ENCODE measurements around the gene TNKS1BP1. TPM values are rescaled to one million over a fixed set of nuclear protein-coding genes. Genes with fewer than 3 reads are reported as not detected.
A peak's percentile ranks its signal among the peaks of the same experiment; 100 is the strongest.
"Not testable (repeated sequence)": the region's sequence is repeated elsewhere in the genome, so short reads cannot be mapped to it uniquely, and the experiment has no call there.

Gene TNKS1BP1
- 69.1 TPM for polyA plus RNA-seq (ENCODE audit: insufficient read length)
- long read RNA-seq, donor 1, full-length matches to known transcripts: 5 of 71 reads
- long read RNA-seq, donor 1, partial matches to known transcripts: 66 of 71 reads
- long read RNA-seq, donor 1, other reads (novel, unspliced or antisense): 0 of 71 reads
- long read RNA-seq, donor 2, partial matches to known transcripts: 43 of 45 reads
- long read RNA-seq, donor 2, other reads (novel, unspliced or antisense): 0 of 45 reads
- long read RNA-seq, donor 3, partial matches to known transcripts: 31 of 32 reads
- long read RNA-seq, donor 3, other reads (novel, unspliced or antisense): 0 of 32 reads
- long read RNA-seq, donor 4, partial matches to known transcripts: 0 of 2 reads
- long read RNA-seq, donor 4, other reads (novel, unspliced or antisense): 0 of 2 reads
- long read RNA-seq, donor 5, full-length matches to known transcripts: 4 of 26 reads
- long read RNA-seq, donor 5, partial matches to known transcripts: 22 of 26 reads
- long read RNA-seq, donor 5, other reads (novel, unspliced or antisense): 0 of 26 reads
- long read RNA-seq, donor 6, full-length matches to known transcripts: 2 of 35 reads
- long read RNA-seq, donor 6, partial matches to known transcripts: 33 of 35 reads
- long read RNA-seq, donor 6, other reads (novel, unspliced or antisense): 0 of 35 reads
- long read RNA-seq, donor 7, partial matches to known transcripts: 25 of 29 reads
- long read RNA-seq, donor 7, other reads (novel, unspliced or antisense): 0 of 29 reads
- long read RNA-seq, donor 8, partial matches to known transcripts: 10 of 10 reads
- long read RNA-seq, donor 8, other reads (novel, unspliced or antisense): 0 of 10 reads

DNA sequence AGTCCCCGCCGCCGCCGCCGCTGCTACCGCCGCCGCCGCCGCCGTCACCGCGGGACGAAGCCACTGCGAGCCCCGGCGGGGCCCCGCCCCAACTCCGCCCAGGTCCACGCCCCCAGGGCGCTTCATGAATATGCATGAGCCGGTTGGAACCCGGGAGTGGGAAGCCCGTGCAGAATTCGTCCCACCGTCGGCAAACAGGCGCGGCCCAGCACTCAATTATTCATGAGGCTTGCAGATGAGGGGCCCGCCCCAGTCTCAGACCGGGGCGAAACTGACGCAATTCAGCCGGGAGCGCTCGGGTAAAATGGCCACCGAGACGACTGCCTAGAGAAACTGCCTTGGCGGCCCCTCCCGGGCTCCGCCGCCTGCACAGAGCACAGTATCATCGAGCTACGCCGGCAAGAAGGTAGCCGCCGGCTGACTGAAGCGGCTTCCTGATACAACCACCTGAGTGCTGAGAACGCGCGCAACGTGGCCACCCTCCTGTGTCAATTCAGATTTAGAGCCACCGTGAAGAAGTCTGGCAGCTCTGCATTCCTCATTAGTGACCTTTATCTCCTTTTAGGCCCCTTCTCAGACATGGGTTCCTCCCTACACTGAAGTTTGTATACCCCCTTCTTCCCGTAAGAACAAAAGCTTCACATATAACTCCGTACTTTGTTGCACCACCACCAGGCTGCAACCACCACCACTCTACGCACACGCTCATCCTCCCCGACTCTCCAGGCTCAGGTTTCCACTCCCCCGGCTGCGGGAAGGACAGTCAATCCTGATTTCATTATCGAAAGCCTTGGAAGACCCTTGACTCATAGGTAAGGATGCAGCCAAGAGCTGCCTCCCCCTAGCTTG is at the start of gene TNKS1BP1:
Gene TNKS1BP1, minus strand, starts transcription at position 67 of the 849 bp plus-strand sequence. CDS start 3,067 bp downstream, outside the sequence.
- DNase-seq: peak; percentile 94

DNA sequence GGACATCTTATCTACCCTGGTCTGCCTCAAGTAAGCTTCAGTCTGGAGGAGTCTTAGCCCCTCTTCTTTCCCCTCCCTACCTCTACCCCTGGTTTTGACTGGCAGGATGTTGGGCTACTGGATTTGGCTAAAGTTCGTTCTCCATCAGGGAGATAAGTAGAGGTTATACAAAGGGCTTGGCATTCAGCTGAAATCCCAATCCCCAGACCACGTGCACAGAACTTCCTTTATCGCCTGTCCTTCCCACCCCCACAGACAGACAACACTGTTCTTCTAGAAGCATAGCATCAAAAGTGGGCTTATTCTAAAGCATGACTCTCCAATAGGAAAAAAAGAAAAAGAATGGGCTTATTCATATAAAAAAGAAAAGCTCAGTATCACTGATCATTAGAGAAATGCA is 48.4 kb upstream of the TNKS1BP1 start:
- DNase-seq: no peak

DNA sequence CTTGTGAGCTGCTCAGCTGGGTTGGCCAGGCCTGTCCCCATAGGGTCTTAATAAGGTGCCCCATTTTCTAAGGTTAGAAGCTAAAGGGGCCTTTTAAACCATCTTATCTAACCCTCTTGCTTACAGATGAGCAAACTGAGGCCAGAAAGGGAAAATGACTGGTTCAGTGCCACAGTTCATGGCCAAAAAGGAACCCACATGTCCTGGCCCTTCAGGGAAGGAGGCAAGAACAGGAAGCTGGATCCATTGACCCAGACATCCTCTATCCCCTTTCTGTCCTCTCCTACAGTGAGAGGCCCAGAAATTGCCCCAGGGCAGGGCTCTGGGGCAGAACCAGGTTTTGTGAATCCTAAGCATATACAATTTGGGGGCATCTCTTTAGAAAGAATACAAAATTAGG is 46.2 kb upstream of the TNKS1BP1 start:
- no peak for DNase-seq

GRCh38 chr11:57370251-57370650 is 45.5 kb upstream of the TNKS1BP1 start:
- no peak for DNase-seq

GRCh38 chr11:57368845-57369232 is 44.1 kb upstream of the TNKS1BP1 start:
- no peak for DNase-seq

- DNase-seq: no peak
These were observed 43.5 kb upstream of the TNKS1BP1 start for GRCh38 chr11:57368106-57368844.

- DNase-seq: no peak
These were observed 40.3 kb upstream of the TNKS1BP1 start for GRCh38 chr11:57364851-57365660.

DNA sequence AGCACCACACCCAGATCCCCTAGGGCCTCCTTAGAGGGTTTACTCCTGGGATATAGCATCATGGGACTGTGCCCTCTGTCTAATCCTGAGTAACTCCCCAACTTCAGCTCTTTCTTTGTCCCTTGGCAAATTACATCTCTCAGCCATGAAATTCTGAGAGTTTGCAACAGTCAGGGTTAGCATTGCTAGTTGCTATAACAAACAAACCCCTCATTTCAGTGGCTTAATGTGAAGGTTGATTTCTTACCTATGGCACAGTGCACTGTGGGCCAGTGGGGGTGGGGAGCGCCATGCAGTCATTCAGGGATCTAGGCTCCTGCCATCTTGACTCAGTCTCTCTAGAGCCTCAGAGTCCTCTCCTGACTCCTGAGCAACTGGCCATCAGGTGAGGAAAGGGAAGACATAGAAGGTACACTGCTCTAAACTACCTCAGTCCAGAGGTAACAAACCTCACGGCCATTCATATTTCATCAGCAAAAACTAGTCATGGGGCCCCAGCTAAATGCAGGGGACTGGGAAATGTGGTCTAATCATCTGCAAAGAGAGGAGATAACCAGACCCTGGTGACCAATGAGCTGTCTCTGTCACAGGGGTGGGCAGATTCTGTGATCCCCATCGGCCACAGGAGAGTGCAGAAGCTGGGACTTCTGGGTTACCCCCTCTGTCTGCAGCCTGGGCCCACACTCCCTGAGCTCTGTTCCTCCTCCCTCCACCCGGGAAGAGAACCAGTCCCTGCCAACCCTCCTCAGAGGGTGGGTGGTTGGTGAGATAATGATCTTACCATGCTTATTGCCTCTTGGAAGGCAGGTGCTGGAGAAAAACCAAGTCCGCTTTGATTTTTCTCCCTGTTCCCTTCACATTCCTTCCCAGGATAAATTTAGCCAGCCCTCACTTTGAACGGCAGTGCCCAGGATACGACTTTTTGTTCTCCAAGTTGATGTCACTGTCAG is 38.7 kb upstream of the TNKS1BP1 start:
- no peak for DNase-seq

GRCh38 chr11:57361926-57362325 is 37.2 kb upstream of the TNKS1BP1 start:
- DNase-seq: no peak

DNA sequence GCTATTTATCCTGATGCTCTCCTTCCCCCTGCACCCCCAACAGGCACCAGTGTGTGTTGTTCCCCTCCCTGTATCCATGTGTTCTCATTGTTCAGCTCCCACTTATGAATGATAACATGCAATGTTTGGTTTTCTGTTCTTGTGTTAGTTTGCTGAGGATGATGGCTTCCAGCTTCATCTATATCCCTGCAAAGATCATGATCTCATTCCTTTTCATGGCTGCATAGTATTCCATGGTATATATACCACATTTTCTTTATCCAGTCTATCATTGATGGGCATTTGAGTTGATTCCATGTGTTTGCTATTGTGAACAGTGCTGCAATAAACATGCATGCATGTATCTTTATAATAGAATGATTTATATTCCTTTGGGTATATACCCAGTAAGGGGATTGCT is 36.7 kb upstream of the TNKS1BP1 start:
- DNase-seq: not testable (repeated sequence)

GRCh38 chr11:57360991-57361390 is 36.2 kb upstream of the TNKS1BP1 start:
- no peak for DNase-seq

GRCh38 chr11:57359896-57360690 is 35.3 kb upstream of the TNKS1BP1 start:
- DNase-seq: no peak

GRCh38 chr11:57359396-57359795 is 34.6 kb upstream of the TNKS1BP1 start:
- no peak for DNase-seq

DNA sequence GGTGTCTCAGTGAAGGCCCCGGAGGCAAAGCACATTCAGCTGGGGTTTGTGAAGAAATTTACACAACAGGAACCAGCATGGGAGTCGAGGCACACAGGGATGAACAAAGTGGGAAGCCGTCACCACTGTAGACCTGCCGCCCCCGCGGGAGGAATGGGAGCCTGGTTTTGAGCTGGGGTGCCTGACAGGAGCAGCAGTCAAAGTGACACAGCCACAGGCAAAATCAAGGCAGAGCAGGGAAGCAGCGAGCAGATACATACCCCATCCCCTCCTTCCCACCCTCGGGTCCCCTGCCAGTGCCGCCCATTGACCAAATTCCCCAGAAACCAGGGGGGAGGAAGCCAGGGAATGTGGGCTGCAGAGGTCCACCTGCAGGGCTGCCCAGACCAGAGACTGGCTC is 34.2 kb upstream of the TNKS1BP1 start:
- DNase-seq: no peak

DNA sequence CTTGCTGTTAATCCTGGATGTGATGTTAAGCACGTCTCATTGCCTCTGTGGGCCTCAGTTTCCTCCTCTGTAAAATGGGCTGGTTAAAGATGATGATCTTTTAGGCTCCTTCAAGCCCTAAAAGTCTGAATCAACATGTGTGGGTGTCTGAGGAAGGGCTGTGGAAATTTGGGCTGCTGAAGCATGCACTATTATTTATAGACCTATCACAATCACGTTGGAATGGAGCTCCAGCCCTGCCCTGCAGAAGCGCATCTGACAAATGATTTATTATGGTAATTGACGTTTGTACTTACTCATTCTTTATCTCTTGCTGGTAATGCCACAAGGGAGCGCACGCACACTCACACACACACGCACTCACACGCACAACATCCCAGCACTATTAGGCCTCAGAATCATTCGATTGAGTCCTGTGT is 33.8 kb upstream of the TNKS1BP1 start:
- no peak for DNase-seq

GRCh38 chr11:57357856-57358255 is 33.1 kb upstream of the TNKS1BP1 start:
- no peak for DNase-seq

DNA sequence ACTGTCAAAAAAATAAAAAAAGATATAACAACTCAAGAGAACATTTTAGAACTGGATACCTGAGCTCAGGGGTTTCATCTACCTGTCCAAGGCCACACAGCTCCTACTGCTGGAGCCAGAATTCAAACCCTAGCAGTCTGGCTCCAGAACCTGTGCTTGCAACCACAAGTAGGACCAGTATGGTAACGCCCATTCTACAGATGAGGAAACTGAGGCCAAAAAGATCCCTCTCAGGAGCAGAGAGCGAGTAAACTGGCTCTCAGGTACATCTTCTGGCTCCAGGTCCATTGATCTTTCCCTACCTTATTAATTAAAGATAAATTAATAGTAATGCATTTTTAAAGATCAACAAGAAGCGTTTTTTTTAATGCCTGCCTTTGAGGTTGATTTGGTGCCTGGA is 32.6 kb upstream of the TNKS1BP1 start:
- DNase-seq: no peak

DNA sequence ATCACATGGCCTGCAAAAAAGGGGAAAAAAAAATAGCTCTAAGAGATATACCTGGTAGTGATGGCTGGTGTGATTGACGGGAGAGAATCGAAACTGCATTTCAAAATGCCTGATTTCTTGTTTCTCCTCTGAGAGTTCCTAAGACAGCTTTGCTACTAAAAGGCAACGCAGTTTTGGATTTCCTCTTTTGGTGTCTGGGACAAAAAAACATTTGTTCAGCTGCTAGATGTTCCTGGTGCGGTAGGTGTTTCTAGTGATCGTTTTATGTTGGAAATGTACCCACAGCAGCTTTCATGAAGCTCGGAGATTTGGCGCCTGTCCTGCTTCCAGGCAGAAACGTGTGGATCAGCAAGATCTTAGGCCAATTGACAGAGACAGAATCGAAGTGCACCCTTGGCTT is 31.5 kb upstream of the TNKS1BP1 start:
- no peak for DNase-seq

- no peak for DNase-seq
These were observed 29.9 kb upstream of the TNKS1BP1 start for GRCh38 chr11:57354699-57355098.
